SHP77 treated with DMSO at 0.1 percent for 48 hours (cell line): ENCODE data around the gene CSF3R.
"Not testable (repeated sequence)": the region's sequence is repeated elsewhere in the genome, so short reads cannot be mapped to it uniquely, and the experiment has no call there.

Experiments
- DNase-seq: peaks from one replicate; lab custom pipeline; 2025; lab: John Stamatoyannopoulos, UW

Gene CSF3R

GRCh38 chr1:36481771-36482723 is 666 bp downstream of the CSF3R start:
- DNase-seq = no peak

DNA sequence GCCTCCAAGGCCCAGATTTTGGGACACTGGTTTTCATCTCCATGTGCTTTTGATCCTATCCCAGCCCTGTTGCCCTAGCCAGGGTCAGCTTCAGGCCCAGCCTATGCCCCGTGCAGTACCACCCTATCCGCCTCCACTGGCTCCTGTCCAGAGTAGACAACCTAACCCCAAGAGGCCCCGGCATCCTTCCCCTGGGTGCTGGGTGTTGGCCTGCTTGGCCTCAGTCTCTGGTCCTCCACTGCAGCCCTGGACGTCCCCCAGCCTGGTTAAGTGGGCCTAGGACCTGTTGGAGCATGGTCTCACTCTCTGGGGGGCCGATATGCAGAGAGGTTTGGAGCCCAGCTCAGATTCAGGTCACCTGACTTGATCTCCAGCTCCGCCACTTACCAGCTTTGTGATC is 1.6 kb downstream of the CSF3R start:
- no peak for DNase-seq

DNA sequence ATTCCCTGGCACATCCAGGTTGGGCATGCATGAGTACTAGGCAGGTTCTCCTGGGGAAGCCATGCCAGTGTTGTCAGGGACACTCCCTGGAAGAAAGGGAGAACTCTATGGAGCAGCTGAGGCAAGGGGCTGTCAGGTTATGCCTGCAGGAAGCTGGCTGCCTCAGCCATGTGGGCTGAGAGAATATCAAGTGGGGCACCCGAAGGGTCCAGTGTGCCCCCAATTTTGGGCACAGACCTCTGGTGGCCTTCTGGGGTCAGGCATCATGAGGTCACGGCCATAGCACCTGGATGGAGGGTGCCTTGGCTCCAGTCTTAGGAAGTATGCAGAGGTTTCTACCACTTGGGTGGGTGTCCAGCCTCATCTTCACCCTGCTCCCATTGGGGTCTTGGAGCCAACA is 2.6 kb downstream of the CSF3R start:
- no peak for DNase-seq

DNA sequence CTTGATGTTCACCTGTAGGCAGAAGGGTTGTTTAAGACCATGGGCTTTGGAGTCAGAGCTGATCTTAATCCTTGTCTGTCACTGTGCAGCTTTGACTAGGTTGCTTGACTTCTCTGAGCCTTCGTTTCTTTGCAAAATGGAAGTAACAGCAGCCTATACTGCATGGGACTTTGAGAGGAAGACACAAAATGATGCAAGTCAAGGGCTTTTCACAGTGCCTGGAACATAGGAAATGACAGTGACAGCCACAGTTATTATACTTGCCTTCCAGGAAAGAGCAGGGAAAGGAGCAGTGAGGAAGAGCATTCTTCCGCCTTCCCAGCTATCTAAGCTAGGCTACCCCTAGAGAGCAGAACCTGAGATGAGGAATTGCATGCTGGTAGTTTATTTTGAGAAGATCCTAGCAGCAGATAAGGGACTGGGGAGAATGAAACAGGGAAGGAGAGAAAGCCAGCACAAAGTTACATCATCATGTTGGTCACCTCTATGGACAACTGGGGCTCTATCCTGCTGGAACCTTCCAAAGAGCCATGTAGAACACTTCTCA is 3.1 kb downstream of the CSF3R start:
- DNase-seq = no peak

DNA sequence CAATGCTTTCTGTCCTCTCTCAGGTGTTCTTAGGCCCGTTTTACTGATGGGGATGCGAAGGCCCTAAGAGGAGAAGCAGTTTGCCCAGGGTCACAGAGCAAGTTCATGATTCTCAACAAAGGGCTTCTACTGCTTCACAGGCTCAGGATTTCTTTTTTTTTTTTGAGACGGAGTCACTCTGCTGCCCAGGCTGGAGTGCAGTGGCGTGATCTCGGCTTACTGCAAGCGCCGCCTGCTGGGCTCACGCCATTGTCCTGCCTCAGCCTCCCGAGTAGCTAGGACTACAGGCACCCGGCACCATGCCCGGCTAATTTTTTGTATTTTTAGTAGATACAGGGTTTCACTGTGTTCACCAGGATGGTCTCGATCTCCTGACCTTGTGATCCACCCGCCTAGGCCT is 5.1 kb downstream of the CSF3R start:
- not testable (repeated sequence) for DNase-seq

- no peak for DNase-seq
These were observed 5.8 kb downstream of the CSF3R start for GRCh38 chr1:36476945-36477344.

DNA sequence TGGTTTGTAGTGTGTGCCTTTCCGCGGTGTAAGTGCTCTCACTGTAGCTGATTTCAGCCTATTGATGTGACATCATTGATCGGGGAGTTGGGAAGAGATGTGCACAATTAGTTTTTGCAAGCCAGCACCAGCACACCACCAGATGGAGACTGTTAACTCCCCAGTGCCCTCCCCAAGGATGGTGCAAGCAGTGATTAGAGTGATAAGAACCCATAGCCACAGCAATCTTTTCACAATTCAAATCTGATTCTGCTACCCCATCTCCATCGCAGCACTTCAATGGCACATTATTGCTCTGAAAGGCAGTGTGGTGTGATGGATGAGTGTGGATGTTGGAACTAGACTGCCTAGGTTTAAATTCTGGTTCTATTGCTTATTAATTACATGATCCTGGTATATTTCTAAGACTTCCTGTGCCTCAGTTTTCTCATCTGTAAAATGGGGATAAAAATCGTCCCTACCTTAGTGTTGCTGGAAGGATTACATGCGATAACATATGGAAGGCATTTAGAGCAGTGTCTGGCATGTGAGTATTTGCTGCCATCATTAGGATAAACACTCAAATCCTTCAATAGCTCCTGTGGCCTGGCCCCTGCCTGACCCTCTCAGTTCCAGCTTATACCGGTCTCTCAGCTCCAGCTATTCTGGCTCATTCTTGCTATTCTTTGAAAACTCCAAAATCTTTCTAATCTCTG is 6.7 kb downstream of the CSF3R start:
- no peak for DNase-seq

DNA sequence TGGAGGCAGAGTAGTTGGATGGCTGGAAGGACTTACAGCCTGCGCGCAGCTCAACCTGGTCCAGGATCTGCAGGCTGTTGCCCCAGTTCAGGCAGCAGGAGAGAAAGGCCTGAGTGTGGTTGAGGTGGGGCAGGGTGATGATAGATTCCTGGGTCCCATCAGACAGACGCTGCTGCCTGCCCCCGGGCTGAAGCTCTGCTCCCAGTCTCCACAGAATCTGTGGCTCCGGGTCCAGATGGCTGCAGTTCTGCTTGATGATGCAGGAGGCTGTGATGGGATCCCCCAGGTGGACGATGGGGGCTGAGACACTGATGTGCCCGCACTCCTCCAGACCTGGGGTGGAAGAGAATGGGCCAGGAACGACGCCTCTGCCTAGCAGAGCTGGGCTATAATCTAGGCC is 7.4 kb downstream of the CSF3R start:
- DNase-seq = no peak

GRCh38 chr1:36472656-36473055 is 10.1 kb downstream of the CSF3R start:
- no peak for DNase-seq

GRCh38 chr1:36471830-36472641 is 10.7 kb downstream of the CSF3R start:
- peak; percentile 31 for DNase-seq

DNA sequence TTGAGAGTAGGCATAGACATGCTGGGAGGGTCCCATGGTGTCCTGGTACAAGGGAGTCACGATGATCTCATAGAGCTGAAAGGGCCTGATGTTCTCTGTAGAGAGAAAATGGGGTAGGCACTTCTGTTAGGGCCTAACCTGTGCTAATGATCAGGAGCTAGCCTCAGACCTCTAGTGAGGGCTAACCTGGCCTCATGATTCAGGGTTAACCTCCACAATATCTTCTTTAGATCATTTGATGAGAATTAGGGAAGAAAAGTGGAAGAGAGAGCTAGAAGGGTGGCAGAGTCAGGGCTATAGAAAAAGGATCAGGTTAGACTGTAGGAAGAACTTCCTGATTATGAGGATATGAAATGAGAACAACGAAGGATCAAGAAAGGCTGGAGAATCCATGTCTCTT is 13.6 kb downstream of the CSF3R start:
- DNase-seq = no peak

DNA sequence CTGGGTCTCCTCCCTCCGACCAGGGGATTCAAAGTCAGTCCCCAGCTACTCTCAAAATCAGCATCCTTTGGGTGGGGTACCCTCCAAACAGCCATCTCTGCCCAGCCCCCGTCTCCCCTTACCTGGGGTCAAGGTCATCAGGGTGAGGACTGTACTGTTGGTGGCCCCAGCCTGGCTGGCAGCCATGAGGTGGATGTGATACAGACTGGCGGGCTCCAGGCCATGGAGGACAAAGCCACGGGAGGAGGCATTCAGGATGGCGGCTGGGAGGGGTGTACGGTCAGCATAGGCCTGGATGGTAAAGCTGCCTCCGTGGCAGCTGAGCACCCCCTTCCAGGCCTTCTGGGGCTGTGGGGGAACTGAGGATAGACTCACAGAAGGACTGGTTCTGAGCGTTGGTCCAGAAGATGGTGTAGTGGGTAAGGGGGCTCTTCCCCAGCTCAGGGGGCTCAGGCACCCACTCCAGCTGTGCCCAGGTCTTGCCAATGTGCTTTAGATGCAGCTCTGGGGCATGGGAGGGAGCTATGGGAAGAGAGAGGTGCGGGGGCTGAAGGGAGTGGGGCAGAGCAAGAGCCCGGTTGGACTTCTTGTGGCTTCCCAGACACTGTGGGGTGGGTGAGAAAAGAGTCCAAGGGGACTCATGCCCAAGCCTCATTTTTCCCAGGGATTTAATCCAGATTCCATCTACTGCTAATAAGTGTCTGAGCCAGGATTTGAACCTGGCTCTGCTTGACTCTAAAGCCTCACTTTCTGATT is 14.8 kb downstream of the CSF3R start:
- DNase-seq = no peak

GRCh38 chr1:36467027-36467410 is 15.7 kb downstream of the CSF3R start:
- DNase-seq = no peak

- DNase-seq = no peak
These were observed 16.2 kb downstream of the CSF3R start for GRCh38 chr1:36466370-36467026.

GRCh38 chr1:36465731-36466369 is 16.9 kb downstream of the CSF3R start:
- no peak for DNase-seq

DNA sequence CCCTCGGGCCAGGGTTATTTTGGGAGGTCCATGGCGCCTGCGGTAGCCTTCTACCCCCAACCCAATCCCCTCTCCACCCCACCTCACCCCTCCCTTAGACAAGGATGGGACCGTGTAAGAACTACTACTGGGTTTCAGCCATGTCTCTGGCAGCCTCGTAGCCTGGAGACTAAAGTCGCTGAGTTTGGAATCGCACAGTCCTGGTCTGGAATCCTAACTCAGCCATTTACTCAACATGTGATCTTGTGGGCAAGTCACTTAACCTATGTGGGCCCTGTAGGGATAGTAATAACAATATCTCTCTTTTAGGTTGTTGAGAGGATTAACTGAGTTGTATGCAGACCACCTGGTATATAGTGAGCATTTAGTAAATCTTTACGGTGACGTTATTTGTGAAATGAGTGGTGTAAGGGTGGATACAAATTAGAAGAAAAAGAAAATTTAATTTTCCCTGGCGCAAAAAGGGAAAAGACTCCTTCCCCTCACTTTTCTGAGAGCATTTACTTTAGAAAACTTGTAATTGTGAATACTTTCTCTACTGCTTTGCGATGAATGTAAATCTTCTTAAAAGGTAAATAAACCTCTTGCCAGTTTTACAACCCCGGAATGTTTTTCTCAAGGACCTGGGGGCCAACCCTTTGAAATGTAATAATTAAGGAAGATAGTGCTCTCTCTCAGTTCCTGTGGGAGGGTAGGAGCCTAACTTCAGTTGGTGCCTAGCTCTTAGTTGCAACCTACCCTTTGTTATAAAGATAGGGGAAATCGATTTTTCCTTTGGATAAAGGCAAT is 17.9 kb downstream of the CSF3R start:
- no peak for DNase-seq

- peak; percentile 88 for DNase-seq
These were observed 18.7 kb downstream of the CSF3R start, which contains the start of gene MRPS15 for GRCh38 chr1:36463803-36464604. Gene MRPS15, minus strand, starts transcription at chr1:36464384. Its CDS starts 109 bp downstream, at chr1:36464275.

GRCh38 chr1:36463463-36463802 is 19.3 kb downstream of the CSF3R start:
- no peak for DNase-seq

DNA sequence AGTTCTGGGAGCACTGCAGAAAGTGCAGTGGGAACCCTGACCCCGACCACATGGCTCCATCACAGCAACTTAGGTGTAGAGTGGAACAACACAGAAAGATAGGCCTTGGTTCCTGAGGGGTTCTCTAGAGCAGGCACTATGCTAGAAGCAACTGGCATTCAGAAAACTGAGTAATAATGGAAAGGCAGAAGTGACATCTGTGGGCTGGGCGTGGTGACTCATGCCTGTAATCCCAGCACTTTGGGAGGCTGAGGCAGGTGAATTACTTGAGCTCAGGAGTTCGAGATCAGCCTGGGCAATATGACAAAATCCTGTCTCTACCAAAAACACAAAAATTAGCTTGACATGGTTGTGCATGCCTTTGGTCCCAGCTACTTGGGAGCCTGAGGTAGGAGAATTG is 23.8 kb downstream of the CSF3R start:
- DNase-seq = no peak
